Pericardium fibroblast (primary cell): Measurements from ENCODE around the gene PIK3CG. TPM values are rescaled to one million over a fixed set of nuclear protein-coding genes. Genes with fewer than 3 reads are reported as not detected.

Experiments used
- total RNA-seq: library from RNA; depleted of rRNA; stranded (reverse); fragments of >200 nt; gene quantifications from 2 replicates; pipeline ENCODE4 v1.2.3, GENCODE V29; 2015

Gene PIK3CG
- not detected in 2 replicates for total RNA-seq

GRCh38 chr7:106865130-106866041, at the start of gene PIK3CG:
PIK3CG (plus strand) TSS chr7:106865282; CDS start chr7:106867562, 2,280 bp downstream.

Other genes starting within 250 kb of the PIK3CG start
- gene CCDC71L, start 204.1 kb upstream of the PIK3CG start, total RNA-seq, result 52.0 and 53.5 TPM in 2 replicates
- 3.6 and 4.0 TPM in 2 replicates for gene PRKAR2B, start 179.4 kb downstream of the PIK3CG start, total RNA-seq